T-helper 1 cell treated with Interleukin-12 subunit alpha and Interleukin-12 subunit beta and Interleukin-4 antibody, amounts not matched to agents 30 μg/mL and 1 μg/mL, for 36 hours (primary cell): ENCODE measurements around the gene ZNF799.
A peak's percentile ranks its signal among the peaks of the same experiment; 100 is the strongest.
"Not testable (repeated sequence)": the region's sequence is repeated elsewhere in the genome, so short reads cannot be mapped to it uniquely, and the experiment has no call there.

Source experiments
- H3K27ac Mint-ChIP-seq: one replicate; pipeline ENCODE4 v1.8.0; 2021; ENCODE audit warnings: mild to moderate bottlenecking, mixed read lengths
- H3K27me3 Mint-ChIP-seq: one replicate; pipeline ENCODE4 v1.8.0; 2021; ENCODE audit warnings: low read depth, mixed read lengths
- H3K36me3 Mint-ChIP-seq: one replicate; pipeline ENCODE4 v1.8.0; 2021; ENCODE audit warnings: low read depth, mixed read lengths
- H3K4me1 Mint-ChIP-seq: one replicate; pipeline ENCODE4 v1.8.0; 2021; ENCODE audit warnings: low read depth, mixed read lengths
- H3K4me3 Mint-ChIP-seq: one replicate; pipeline ENCODE4 v1.8.0; 2021; ENCODE audit warnings: mild to moderate bottlenecking, moderate library complexity, mixed read lengths
- H3K9me3 Mint-ChIP-seq: one replicate; pipeline ENCODE4 v1.8.0; 2021; ENCODE audit warnings: mixed read lengths

ZNF799 gene

DNA sequence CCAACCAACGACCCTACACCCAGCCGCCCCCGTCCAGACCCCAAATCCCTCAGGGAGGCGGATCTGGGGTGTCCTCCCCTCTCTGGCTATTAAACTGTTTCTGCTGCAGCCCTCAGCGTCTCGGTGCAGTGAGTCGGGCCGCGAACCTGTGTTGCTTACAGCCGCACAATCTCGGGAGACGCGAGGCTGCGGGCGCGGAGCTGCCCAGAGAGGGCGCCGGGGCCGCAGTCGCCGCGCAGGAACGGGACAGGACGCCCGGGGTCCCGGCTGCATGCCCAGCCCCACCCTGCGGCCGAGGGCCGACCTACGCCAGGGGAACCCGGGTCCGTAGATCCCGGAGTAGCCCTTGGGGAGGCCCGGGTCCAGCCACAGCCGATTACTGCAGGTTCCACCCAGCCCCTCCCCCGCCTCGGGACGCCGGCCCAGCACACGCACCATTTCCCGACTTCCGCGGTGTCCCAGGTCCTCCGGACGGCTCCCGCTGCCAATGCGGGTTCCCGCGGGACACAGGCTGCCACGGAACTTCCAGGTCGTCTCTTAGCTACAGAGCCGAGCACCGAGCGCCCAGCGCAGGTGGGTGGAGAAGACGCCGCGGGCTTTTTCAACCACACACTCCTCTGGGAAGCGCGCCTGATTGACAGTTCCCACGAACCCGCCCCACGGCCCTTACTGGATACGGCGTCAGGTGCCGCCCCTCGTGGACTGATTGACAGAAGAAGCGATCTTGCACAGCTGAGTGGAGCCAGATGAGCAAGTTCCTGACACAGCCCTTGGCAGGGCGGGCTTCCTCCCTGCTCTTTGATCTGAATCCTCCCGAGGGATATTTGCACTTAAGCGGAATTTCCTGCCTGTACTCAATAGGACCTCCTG, at the start of gene ZNF799:
ZNF799 (minus strand) TSS at position 639 of the 870 bp plus-strand sequence; CDS start at position 438, 201 bp downstream.
- Mint-ChIP-seq H3K36me3 (peaks cover 5% of the 10 kb centered on the region), H3K27ac (peak within 1 kb of the TSS; percentile 80), H3K27me3 (no peaks in the 10 kb centered on the region), H3K4me1 (peaks cover 7% of the 10 kb centered on the region), H3K4me3 (peak within 1 kb of the TSS; percentile 90), H3K9me3 (peaks cover 47% of the 10 kb centered on the region)

GRCh38 chr19:12450844-12451243, 49.8 kb upstream of the ZNF799 start:
- H3K4me1 Mint-ChIP-seq: no peaks in the 10 kb centered on the region
- H3K9me3 Mint-ChIP-seq: peaks cover 55% of the 10 kb centered on the region
- peaks cover 10% of the 10 kb centered on the region for H3K36me3 Mint-ChIP-seq
- H3K4me3 Mint-ChIP-seq: no peak overlapping the region
- no peaks in the 10 kb centered on the region for H3K27me3 Mint-ChIP-seq
- no peak overlapping the region for H3K27ac Mint-ChIP-seq

DNA sequence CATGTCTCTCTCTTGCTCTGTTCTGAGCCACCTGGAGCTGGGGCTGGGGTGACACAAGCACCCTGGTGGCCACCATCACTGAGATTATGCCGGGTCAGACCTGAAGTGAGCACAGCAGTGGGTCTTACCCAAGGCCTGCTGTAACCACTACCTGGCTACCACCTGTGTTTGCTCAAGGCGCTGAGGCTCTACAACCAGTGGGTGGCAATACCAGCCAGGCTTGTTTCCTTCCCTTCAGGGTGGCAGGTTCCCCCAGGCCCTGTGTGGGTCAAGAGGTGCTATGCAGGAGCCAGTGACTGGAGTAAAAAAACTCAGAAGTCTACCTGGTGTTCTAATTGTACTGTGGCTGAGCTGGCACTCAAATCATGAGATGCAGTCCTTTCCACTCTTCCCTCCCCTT, 47.7 kb upstream of the ZNF799 start:
- no peak overlapping the region for H3K4me3 Mint-ChIP-seq
- H3K27me3 Mint-ChIP-seq: no peaks in the 10 kb centered on the region
- no peaks in the 10 kb centered on the region for H3K4me1 Mint-ChIP-seq
- no peak overlapping the region for H3K27ac Mint-ChIP-seq
- peaks cover 54% of the 10 kb centered on the region for H3K9me3 Mint-ChIP-seq
- peaks cover 10% of the 10 kb centered on the region for H3K36me3 Mint-ChIP-seq

DNA sequence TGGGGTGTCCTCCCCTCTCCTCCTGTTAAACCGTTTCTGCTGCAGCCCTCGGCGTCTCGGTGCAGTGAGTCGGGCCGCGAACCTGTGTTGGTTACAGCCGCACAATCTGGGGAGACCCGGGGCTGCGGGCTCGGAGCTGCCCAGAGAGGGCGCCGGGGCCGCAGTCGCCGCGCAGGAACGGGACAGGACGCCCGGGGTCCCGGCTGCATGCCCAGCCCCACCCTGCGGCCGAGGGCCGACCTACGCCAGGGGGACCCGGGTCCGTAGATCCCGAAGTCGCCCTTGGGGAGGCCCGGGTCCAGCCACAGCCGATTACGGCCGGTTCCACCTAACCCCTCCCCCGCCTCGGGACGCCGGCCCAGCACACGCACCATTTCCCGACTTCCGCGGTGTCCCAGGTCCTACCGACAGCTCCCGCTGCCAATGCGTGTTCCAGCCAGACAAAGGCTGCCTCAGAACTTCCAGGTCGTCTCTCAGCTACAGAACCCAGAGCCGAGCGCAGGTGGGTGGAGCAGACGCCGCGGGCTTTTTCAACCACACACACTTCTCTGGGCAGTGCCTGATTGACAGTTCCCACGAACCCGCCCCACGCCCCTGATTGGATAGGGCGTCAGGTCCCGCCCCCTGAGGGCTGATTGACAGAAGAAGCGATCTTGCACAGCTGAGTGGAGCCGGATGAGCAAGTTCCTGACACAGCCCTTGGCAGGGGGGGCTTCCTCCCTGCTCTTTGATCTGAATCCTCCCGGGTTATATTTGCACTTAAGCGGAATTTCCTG, 39.7 kb upstream of the ZNF799 start, which contains the start of gene ZNF443:
ZNF443 (minus strand) TSS at position 481 of the 776 bp plus-strand sequence; CDS start at position 374, 107 bp downstream.
- H3K9me3 Mint-ChIP-seq: peaks cover 52% of the 10 kb centered on the region
- H3K27me3 Mint-ChIP-seq: no peaks in the 10 kb centered on the region
- peaks cover 17% of the 10 kb centered on the region for H3K36me3 Mint-ChIP-seq
- H3K27ac Mint-ChIP-seq: peak within 1 kb of the TSS; percentile 96
- H3K4me1 Mint-ChIP-seq: peaks cover 9% of the 10 kb centered on the region
- peak within 1 kb of the TSS; percentile 100 for H3K4me3 Mint-ChIP-seq

GRCh38 chr19:12439686-12440540, 38.8 kb upstream of the ZNF799 start:
- Mint-ChIP-seq H3K27ac (peak overlapping the region; percentile 78), H3K36me3 (peaks cover 20% of the 10 kb centered on the region), H3K4me3 (peak overlapping the region; percentile 85), H3K9me3 (peaks cover 56% of the 10 kb centered on the region)
- H3K27me3 Mint-ChIP-seq, H3K4me1 Mint-ChIP-seq: not testable (repeated sequence)

DNA sequence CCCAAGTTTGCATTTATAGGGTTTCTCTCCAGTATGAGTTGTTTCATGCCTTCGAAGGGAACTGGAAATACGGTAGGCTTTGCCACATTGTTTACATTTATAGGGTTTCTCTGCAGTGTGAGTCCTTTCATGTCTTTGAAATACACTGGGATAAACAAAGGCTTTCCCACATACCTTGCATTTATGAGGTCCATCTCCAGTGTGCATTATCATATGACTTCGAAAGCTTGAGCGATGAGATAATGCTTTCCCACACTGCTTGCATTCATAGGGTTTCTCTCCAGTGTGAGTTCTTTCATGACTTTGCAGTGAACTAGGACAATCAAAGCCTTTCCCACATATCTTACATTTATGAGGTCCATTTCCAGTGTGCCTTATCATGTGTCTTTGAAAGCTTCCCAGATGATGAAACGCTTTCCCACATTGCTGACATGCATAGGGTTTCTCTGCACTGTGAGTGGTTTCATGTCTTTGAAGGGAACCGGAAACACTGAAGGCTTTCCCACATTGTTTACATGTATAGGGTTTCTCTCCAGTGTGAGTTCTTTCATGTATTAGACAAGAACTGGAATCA, 29.7 kb upstream of the ZNF799 start:
- not testable (repeated sequence) for H3K4me1 Mint-ChIP-seq, H3K4me3 Mint-ChIP-seq, H3K27me3 Mint-ChIP-seq, H3K27ac Mint-ChIP-seq
- Mint-ChIP-seq H3K36me3 (peaks cover 47% of the 10 kb centered on the region), H3K9me3 (peaks cover 66% of the 10 kb centered on the region)

- Mint-ChIP-seq H3K36me3 (peaks cover 33% of the 10 kb centered on the region), H3K27me3 (no peaks in the 10 kb centered on the region), H3K4me3 (no peak overlapping the region), H3K4me1 (no peaks in the 10 kb centered on the region), H3K9me3 (peaks cover 65% of the 10 kb centered on the region), H3K27ac (peak overlapping the region; percentile 20)
These were observed 24.8 kb upstream of the ZNF799 start for GRCh38 chr19:12425888-12426274.

DNA sequence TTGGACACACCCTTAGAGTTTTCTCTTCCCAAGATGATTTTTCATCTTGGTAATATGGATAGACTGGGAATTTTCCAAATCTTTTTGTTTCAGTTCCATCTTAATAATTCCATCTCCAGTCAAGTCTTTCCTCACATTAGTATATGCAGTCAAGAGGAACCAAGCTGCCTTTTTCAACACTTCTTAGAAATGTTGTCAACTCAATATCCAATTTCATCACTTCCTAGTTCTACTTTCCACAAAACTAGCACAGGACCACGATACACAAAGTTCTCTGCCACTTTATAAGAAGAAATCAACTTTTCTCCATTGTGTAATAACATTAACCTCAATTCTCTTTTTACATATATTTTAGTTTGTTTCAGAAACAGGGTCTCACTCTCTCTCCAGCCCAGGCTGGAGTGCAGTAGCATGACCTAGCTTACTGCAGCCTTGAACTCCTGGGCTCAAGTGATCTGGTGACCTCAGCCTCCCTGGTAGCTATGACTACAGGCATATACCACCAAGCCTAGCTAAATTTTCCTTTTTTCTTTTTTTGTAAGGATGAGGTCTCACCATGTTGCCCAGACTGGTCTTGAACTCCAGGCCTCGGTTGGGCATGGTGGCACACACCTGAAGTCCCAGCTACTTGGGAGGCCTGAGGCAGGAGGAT, 24.3 kb upstream of the ZNF799 start:
- H3K4me1 Mint-ChIP-seq: no peaks in the 10 kb centered on the region
- H3K36me3 Mint-ChIP-seq: peaks cover 30% of the 10 kb centered on the region
- peaks cover 64% of the 10 kb centered on the region for H3K9me3 Mint-ChIP-seq
- H3K4me3 Mint-ChIP-seq: no peak overlapping the region
- H3K27ac Mint-ChIP-seq: no peak overlapping the region
- H3K27me3 Mint-ChIP-seq: no peaks in the 10 kb centered on the region

DNA sequence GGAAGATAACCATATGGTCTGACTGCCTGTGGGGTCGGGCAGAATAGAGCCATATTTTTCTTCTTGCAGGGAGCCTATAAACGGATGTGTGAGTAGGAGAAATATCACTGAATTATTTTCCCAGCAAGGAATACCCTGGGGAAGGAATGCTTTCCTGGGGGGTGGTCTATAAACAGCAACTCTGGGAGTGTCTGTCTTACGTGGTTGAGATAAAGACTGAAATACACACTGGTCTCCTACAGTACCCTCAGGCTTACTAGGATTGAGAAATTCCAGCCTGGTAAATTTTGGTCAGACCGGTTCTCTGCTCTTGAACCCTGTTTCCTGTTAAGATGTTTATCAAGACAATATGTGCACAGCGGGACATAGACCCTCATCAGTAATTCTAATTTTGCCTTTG, 16.2 kb upstream of the ZNF799 start:
- not testable (repeated sequence) for H3K4me1 Mint-ChIP-seq, H3K27me3 Mint-ChIP-seq, H3K4me3 Mint-ChIP-seq, H3K27ac Mint-ChIP-seq
- Mint-ChIP-seq H3K9me3 (peaks cover 70% of the 10 kb centered on the region), H3K36me3 (peaks cover 14% of the 10 kb centered on the region)

DNA sequence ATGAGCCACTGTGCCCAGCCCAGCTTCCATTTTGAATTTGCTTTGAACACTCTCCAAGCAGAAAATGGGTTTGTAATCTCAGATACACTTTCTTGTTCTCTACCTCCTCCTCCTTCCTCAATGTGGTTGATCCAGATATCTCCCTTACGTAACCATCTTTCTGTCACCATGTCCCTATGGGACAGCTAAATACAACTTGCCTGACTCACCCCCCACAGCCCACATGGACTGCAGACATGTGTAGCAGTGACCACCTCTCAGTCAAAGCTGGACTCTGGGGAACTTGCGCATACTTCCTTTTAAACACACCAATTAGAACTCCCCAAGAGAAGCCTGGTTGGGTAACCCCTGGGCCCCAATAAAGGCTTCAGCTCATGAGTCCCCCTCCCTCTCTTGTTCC, 10.8 kb upstream of the ZNF799 start:
- no peaks in the 10 kb centered on the region for H3K4me1 Mint-ChIP-seq
- peaks cover 67% of the 10 kb centered on the region for H3K9me3 Mint-ChIP-seq
- H3K27me3 Mint-ChIP-seq: no peaks in the 10 kb centered on the region
- peaks cover 3% of the 10 kb centered on the region for H3K36me3 Mint-ChIP-seq
- H3K27ac Mint-ChIP-seq: no peak overlapping the region
- no peak overlapping the region for H3K4me3 Mint-ChIP-seq

DNA sequence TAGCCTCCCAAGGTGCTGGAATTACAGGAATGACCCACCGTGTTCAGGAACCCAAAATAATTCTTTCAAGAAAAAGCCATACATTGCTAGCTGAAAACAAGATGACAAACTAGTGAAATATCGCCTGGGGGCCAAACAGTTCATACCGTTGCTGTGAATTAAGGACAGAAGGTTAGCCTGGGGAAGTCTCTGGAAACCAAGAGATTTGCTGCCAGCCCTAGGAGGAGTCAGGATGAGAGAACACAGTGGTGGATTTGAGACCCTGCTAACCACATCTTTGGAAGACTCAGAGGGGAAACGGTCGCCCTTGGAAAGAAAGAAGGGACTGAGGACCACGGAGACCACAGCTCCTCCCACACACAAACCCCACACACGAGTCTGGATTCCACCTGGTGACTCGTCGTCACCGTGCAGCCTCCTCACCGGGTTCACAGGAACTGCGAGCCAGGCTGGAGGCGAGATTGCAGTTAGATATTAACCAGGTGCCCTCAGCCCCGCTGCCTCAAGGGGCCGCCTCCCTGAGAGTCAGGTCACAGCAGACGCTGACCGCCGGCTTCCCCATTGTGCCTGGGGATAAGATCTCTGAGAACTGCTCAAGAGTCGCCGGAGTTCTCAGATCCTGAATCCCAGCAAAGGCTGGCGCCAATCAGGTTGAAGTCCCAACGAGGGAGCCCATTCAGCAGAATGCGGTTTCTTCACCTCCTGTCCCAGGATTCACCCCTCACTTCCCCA, 1.0 kb downstream of the ZNF799 start:
- Mint-ChIP-seq H3K27ac (peak overlapping the region; percentile 36), H3K36me3 (peaks cover 11% of the 10 kb centered on the region), H3K4me3 (peak overlapping the region; percentile 90), H3K9me3 (peaks cover 45% of the 10 kb centered on the region)
- H3K27me3 Mint-ChIP-seq, H3K4me1 Mint-ChIP-seq: not testable (repeated sequence)

DNA sequence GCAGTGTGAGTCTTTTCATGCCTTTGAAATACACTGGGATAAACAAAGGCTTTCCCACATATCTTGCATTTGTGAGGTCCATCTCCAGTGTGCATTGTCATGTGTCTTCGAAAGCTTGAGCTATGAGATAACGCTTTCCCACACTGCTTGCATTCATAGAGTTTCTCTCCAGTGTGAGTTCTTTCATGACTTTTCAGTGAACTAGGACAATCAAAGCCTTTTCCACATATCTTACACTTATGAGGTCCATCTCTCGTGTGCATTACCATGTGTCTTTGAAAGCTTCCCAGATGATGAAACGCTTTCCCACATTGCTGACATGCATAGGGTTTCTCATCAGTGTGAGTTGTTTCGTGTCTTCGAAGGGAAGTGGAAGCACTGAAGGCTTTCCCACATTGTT, 9.9 kb downstream of the ZNF799 start:
- not testable (repeated sequence) for H3K27me3 Mint-ChIP-seq, H3K4me1 Mint-ChIP-seq, H3K4me3 Mint-ChIP-seq, H3K27ac Mint-ChIP-seq
- peaks cover 70% of the 10 kb centered on the region for H3K9me3 Mint-ChIP-seq
- peaks cover 48% of the 10 kb centered on the region for H3K36me3 Mint-ChIP-seq

DNA sequence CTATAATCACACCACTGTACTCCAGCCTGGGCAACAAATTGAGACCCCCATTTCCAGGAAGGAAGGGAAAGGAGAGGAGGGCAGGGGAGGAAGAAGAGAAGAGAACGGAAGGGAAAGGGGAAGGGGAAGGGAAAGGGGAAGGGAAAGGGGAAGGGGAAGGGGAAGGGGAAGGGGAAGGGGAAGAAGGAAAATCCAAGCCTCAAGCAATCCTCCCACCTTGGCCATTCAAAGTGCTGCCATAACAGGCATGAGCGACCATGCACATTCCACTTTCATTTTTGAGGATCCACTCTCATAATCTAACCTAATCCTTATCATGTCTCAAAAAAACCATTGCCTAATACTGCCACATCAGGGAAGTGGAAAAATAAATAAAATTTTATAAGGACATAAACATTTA, 14.7 kb downstream of the ZNF799 start:
- not testable (repeated sequence) for H3K27ac Mint-ChIP-seq, H3K27me3 Mint-ChIP-seq, H3K4me1 Mint-ChIP-seq, H3K4me3 Mint-ChIP-seq
- peaks cover 25% of the 10 kb centered on the region for H3K36me3 Mint-ChIP-seq
- H3K9me3 Mint-ChIP-seq: peaks cover 57% of the 10 kb centered on the region
